ENCODE results near the gene GNLY. TPM values are rescaled to one million over a fixed set of nuclear protein-coding genes. Genes with fewer than 3 reads are reported as not detected.

GNLY gene
- not detected in 2 replicates for total RNA-seq

GRCh38 chr2:85694052-85695025 lies at the start of gene GNLY:
GNLY (plus strand) TSS chr2:85694358; CDS start chr2:85694419, 61 bp downstream.

GRCh38 chr2:85668009-85668856 lies 25.9 kb upstream of the GNLY start, which contains the start of gene SFTPB:
SFTPB (minus strand) TSS chr2:85668199; CDS start chr2:85668183, 16 bp downstream.

Other genes starting within 250 kb of the GNLY start
- 94.7 and 122 TPM in 2 replicates for gene MAT2A, start 155.2 kb upstream of the GNLY start, total RNA-seq
- 34.7 and 37.3 TPM in 2 replicates for gene GGCX, start 132.9 kb upstream of the GNLY start, total RNA-seq
- gene VAMP8, start 116.8 kb upstream of the GNLY start, total RNA-seq = 0.87 and 1.7 TPM in 2 replicates
- gene VAMP5, start 109.9 kb upstream of the GNLY start, total RNA-seq = 42.4 and 71.1 TPM in 2 replicates
- gene RNF181, start 98.6 kb upstream of the GNLY start, total RNA-seq = 201 and 239 TPM in 2 replicates
- gene TMEM150A, start 91.7 kb upstream of the GNLY start, total RNA-seq = 5.9 and 8.1 TPM in 2 replicates
- 14.3 and 19.0 TPM in 2 replicates for gene C2orf68, start 82.3 kb upstream of the GNLY start, total RNA-seq
- 34.1 and 44.1 TPM in 2 replicates for gene USP39, start 78.2 kb upstream of the GNLY start, total RNA-seq
- gene SFTPB, start 26.2 kb upstream of the GNLY start, total RNA-seq = not detected in 2 replicates
- 66.5 and 80.3 TPM in 2 replicates for gene ATOH8, start 59.6 kb downstream of the GNLY start, total RNA-seq
- 5.5 and 13.3 TPM in 2 replicates for gene ST3GAL5, start 194.6 kb downstream of the GNLY start, total RNA-seq